Frontal cortex (tissue), 4 donors: ENCODE measurements around the gene TMEM242. TPM values are rescaled to one million over a fixed set of nuclear protein-coding genes. Genes with fewer than 3 reads are reported as not detected.

Experiments used
- DNase-seq, 2 donors: peaks; one replicate each; pipeline ENCODE4 v3.0.0; 2012; ENCODE audit warnings: low spot score in 2 of 2
- FAIRE-seq: peaks from 2 replicates; lab custom pipeline; 2012; peaks lifted over from hg19 to GRCh38; lab: Jason Lieb, UNC
- total RNA-seq: library from RNA; depleted of rRNA; stranded (reverse); fragments of >200 nt; gene quantifications from one replicate; pipeline ENCODE4 v1.2.3, GENCODE V29; 2014
- donor health status: control.
- donor health status: control.
- donor health status: control.

Gene TMEM242
- total RNA-seq, 1 donor from 2014 or later: 10.2 TPM

GRCh38 chr6:157273756-157274470 lies 49.4 kb downstream of the TMEM242 start:
- no peak for FAIRE-seq
- peak; percentile 49 to 53 for DNase-seq

GRCh38 chr6:157272866-157273755 lies 50.2 kb downstream of the TMEM242 start:
- DNase-seq (no peak), FAIRE-seq (no peak)

GRCh38 chr6:157272372-157272771 lies 50.9 kb downstream of the TMEM242 start:
- FAIRE-seq: no peak

GRCh38 chr6:157271911-157272310 lies 51.4 kb downstream of the TMEM242 start:
- DNase-seq (no peak), FAIRE-seq (no peak)

More at GRCh38 chr6:157272372-157272771, 50.9 kb downstream of the TMEM242 start:
- DNase-seq: no peak

GRCh38 chr6:157271441-157271840 lies 51.9 kb downstream of the TMEM242 start:
- FAIRE-seq: no peak
- DNase-seq: no peak

GRCh38 chr6:157270916-157271315 lies 52.4 kb downstream of the TMEM242 start:
- no peak for DNase-seq
- no peak for FAIRE-seq

- DNase-seq (no peak), FAIRE-seq (no peak)
Observed at GRCh38 chr6:157270308-157270707, 53.0 kb downstream of the TMEM242 start.

GRCh38 chr6:157269261-157269794 lies 54.0 kb downstream of the TMEM242 start:
- peak in 1 of 2 donors; percentile 58 for DNase-seq

GRCh38 chr6:157268835-157269234 lies 54.5 kb downstream of the TMEM242 start:
- FAIRE-seq: no peak
- no peak for DNase-seq

More at GRCh38 chr6:157269261-157269794, 54.0 kb downstream of the TMEM242 start:
- FAIRE-seq: no peak

- FAIRE-seq (no peak), DNase-seq (no peak)
Observed at GRCh38 chr6:157268396-157268795, 54.9 kb downstream of the TMEM242 start.

GRCh38 chr6:157267654-157268053 lies 55.7 kb downstream of the TMEM242 start:
- no peak for DNase-seq
- FAIRE-seq: no peak

- DNase-seq: no peak
- FAIRE-seq: no peak
Observed at GRCh38 chr6:157267109-157267611, 56.2 kb downstream of the TMEM242 start.

- FAIRE-seq: no peak
- DNase-seq: no peak
Observed at GRCh38 chr6:157266274-157267101, 56.8 kb downstream of the TMEM242 start.

GRCh38 chr6:157265635-157266034 lies 57.7 kb downstream of the TMEM242 start:
- no peak for DNase-seq
- FAIRE-seq: no peak

- FAIRE-seq (no peak), DNase-seq (no peak)
Observed at GRCh38 chr6:157265186-157265585, 58.1 kb downstream of the TMEM242 start.

- DNase-seq: no peak
- FAIRE-seq: no peak
Observed at GRCh38 chr6:157264701-157265100, 58.6 kb downstream of the TMEM242 start.

- no peak for FAIRE-seq
- no peak for DNase-seq
Observed at GRCh38 chr6:157263881-157264397, 59.4 kb downstream of the TMEM242 start.

- no peak for FAIRE-seq
- DNase-seq: no peak
Observed at GRCh38 chr6:157263146-157263545, 60.2 kb downstream of the TMEM242 start.

- no peak for FAIRE-seq
- no peak for DNase-seq
Observed at GRCh38 chr6:157261606-157262005, 61.7 kb downstream of the TMEM242 start.
